H1 (cell line): Measurements from ENCODE around the gene SLK. TPM values are rescaled to one million over a fixed set of nuclear protein-coding genes. Genes with fewer than 3 reads are reported as not detected.
A peak's percentile ranks its signal among the peaks of the same experiment; 100 is the strongest.

Experiments used
- SAP30 ChIP-seq: fragments of 300-600 bp; sonication (generic); IDR thresholded peaks from 2 replicates; pipeline ENCODE4 v1.7.1; 2012; ENCODE audit warnings: low read length, moderate library complexity, mild to moderate bottlenecking, inconsistent platforms; ENCODE audit not compliant: insufficient read depth, insufficient replicate concordance
- SP1 ChIP-seq: IDR thresholded peaks from 2 replicates; pipeline ENCODE4 v1.6.1; 2011; ENCODE audit warnings: low read depth, low read length
- TEAD4 ChIP-seq: IDR thresholded peaks from 2 replicates; pipeline ENCODE4 v1.6.1; 2012; ENCODE audit warnings: low read depth, low read length, inconsistent platforms, mixed read lengths
- polyA plus RNA-seq, 7 experiments: library from polyadenylated mRNA; depleted of rRNA in 3 of 7; stranded (reverse) in 5 of 7; unstranded in 2 of 7; fragments of >200 nt in 5 of 7; fragments of 200-250 nt in 2 of 7; gene quantifications; 1 replicate in 5 of 7; 2 replicates in 1 of 7; 4 replicates in 1 of 7; pipeline versions ENCODE4 v1.2.1 to v1.2.3, GENCODE V29; 2011 to 2013; ENCODE audit warnings: missing spikeins in 2 of 7, mixed read lengths in 2 of 7
- total RNA-seq: library from RNA; stranded (reverse); fragmentation: NEBNext Ultra II Directional; extraction: Animal tissue kit (Norgen Biotek cat#: 25700); gene quantifications from 2 replicates; pipeline ENCODE4 v1.2.1, GENCODE V29; 2021

SLK gene
- total and polyA plus RNA-seq, 2 of the 8 experiments (the other 6 are each of a cell fraction or from before 2014, with no cell fraction given), result 2.7 to 18.3 TPM

DNA sequence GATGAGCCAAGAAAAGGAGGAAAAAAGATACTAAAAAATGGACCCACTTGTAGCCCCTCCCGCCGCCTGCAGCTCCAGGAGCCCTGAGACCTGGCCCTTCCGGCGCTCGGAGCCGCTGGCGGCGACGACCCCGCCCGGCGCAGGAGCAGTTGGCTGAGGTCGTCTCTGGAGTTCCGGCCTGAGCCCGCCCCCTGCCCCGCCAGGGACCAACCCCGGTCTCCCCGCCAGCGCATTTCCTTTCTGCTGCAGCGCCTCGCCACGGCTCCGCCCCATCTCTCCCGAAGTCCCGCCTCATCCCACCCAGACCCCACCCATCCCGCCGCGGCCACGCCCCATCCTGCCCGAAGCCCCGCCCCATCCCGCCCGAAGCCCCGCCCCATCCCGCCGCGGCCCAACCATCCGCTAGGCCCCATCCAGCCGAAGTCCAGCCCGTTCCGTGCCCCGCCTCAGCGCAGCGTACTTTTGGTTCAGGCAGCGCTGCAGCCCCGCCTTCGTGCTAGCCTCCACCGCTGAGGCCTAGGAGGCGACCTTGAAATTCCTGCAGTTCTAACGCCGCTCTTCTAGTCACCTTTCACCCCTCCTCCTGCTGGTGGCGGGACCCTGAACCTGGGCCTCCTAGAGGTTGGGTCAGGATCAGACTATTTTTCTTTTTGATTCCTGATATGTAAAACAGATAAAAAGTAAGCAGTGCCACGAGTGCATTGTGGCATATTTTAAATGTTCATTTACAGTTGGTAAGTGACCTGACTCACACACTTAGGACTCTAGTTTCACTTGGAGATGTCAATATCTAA lies 48.7 kb upstream of the SLK start, which contains the start of gene STN1 (continued):
- TF ChIP-seq SP1 (peak; percentile 66; the same call in 1 of the 2 replicates), TEAD4 (peak; percentile 97), SAP30 (no peak)
